ENCODE measurements around the gene CCDC30.

DNA sequence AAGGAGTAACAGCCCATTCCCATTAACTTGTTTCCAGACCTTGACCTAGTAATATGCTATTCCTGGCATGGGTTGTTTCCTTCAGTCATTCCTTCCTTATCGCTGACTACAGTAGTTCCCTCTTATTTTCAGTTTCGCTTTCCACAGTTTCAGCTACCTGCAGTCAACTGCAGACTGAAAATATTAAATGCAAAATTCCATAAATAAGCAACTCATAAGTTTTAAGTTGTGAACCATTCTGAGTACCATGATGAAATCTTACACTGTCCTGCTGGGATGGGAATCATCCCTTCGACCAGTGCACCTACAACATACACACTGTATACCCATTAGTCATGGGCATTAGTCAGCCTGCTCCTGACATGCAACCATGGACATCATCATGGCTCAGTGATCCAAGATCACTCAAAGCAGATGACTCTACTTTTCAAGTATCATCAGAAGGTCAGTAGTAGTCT lies 66.7 kb downstream of the CCDC30 start:
- no peak for TF ChIP-seq EZH2phosphoT487 (IDR thresholded peaks at IDR 0.05; ENCODE audit: borderline replicate concordance)
- TF ChIP-seq, protein P1, sequence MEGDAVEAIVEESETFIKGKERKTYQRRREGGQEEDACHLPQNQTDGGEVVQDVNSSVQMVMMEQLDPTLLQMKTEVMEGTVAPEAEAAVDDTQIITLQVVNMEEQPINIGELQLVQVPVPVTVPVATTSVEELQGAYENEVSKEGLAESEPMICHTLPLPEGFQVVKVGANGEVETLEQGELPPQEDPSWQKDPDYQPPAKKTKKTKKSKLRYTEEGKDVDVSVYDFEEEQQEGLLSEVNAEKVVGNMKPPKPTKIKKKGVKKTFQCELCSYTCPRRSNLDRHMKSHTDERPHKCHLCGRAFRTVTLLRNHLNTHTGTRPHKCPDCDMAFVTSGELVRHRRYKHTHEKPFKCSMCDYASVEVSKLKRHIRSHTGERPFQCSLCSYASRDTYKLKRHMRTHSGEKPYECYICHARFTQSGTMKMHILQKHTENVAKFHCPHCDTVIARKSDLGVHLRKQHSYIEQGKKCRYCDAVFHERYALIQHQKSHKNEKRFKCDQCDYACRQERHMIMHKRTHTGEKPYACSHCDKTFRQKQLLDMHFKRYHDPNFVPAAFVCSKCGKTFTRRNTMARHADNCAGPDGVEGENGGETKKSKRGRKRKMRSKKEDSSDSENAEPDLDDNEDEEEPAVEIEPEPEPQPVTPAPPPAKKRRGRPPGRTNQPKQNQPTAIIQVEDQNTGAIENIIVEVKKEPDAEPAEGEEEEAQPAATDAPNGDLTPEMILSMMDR (conservative IDR thresholded peaks at IDR 0.05; ENCODE audit: low read length) = no peak
